KOPT-K1 (cell line): ENCODE results near the gene PCDHB14.
"Not testable (repeated sequence)": the region's sequence is repeated elsewhere in the genome, so short reads cannot be mapped to it uniquely, and the experiment has no call there.

Experiments
- H3K27ac ChIP-seq: fragments of 200-600 bp; sonication (generic); 2 replicates; pipeline ENCODE4 v1.5.1; 2016; ENCODE audit warnings: antibody characterized with exemption, mild to moderate bottlenecking, low read depth, low read length; ENCODE audit not compliant: poor library complexity, severe bottlenecking
- H3K36me3 ChIP-seq: fragments of 200-600 bp; sonication (generic); 2 replicates; pipeline ENCODE4 v1.5.1; 2017; ENCODE audit warnings: antibody characterized with exemption, mild to moderate bottlenecking, low read length, moderate library complexity; ENCODE audit not compliant: insufficient read depth
- H3K9me3 ChIP-seq: fragments of 200-600 bp; sonication (generic); 2 replicates; pipeline ENCODE4 v1.5.1; 2017; ENCODE audit warnings: antibody characterized with exemption, low read length, mild to moderate bottlenecking; ENCODE audit not compliant: insufficient read depth, poor library complexity, severe bottlenecking

Gene PCDHB14

DNA sequence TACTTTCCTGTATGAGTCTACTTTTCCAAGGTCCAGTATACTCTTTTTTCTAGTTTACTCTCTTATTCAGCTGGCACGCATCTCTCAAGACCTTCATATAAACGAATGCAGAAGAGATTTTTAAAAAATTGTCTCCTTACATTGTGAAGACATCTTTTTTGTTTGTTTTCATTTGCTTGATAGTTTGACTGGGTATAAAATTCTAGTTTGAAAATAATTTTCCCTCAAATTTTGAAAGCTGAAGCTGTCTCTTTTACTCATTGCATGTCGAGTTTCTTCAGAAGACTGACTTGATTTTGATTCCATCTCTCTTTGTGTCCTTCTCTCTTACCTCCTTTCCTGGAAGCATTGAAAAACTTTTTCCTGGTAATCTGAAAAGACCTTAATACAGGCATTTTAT, 26.8 kb upstream of the PCDHB14 start:
- H3K9me3 ChIP-seq = peaks cover 23% of the 10 kb centered on the region
- H3K27ac ChIP-seq = no peak overlapping the region
- no peaks in the 10 kb centered on the region for H3K36me3 ChIP-seq

GRCh38 chr5:141199359-141200235, 23.5 kb upstream of the PCDHB14 start, which contains the start of gene PCDHB11:
TSS of gene PCDHB11 (plus strand) at chr5:141199627. CDS start at chr5:141199775, 148 bp downstream.
- Histone ChIP-seq H3K27ac (no peak within 1 kb of the TSS), H3K9me3 (peaks cover 23% of the 10 kb centered on the region), H3K36me3 (no peaks in the 10 kb centered on the region)

GRCh38 chr5:141201126-141201525, 22.0 kb upstream of the PCDHB14 start:
- not testable (repeated sequence) for H3K36me3 ChIP-seq, H3K27ac ChIP-seq
- peaks cover 21% of the 10 kb centered on the region for H3K9me3 ChIP-seq

GRCh38 chr5:141201646-141202045, 21.5 kb upstream of the PCDHB14 start:
- H3K9me3 ChIP-seq = peaks cover 16% of the 10 kb centered on the region
- not testable (repeated sequence) for H3K27ac ChIP-seq

DNA sequence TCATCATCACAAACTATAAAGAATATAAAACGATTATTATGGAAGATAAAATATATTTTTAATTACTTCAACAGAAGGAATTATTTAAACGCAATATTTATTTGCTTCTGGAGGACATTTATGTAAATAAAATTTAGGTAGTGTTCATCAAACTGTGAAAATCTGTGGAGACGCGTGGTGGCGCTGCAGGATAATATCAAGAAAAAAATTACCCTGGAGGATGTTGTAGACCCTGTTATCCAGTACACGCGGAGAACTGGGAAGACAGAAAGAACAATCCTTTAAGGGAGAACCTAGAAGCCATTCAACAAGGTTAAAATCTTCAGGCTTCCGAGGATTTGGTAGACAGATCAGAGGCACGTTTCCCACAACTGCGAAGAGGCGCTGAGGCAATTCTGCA, 14.7 kb upstream of the PCDHB14 start, which contains the start of gene PCDHB12:
PCDHB12 (plus strand) TSS at position 242 of the 400 bp plus-strand sequence. CDS start 189 bp downstream, outside the sequence.
- Histone ChIP-seq H3K36me3 (no peaks in the 10 kb centered on the region), H3K9me3 (no peaks in the 10 kb centered on the region), H3K27ac (no peak within 1 kb of the TSS)

More at GRCh38 chr5:141201646-141202045, 21.5 kb upstream of the PCDHB14 start:
- not testable (repeated sequence) for H3K36me3 ChIP-seq

- not testable (repeated sequence) for H3K9me3 ChIP-seq, H3K36me3 ChIP-seq
Measured at GRCh38 chr5:141210281-141210680, 12.9 kb upstream of the PCDHB14 start.

GRCh38 chr5:141210849-141211248, 12.3 kb upstream of the PCDHB14 start:
- not testable (repeated sequence) for H3K9me3 ChIP-seq, H3K36me3 ChIP-seq, H3K27ac ChIP-seq

More at GRCh38 chr5:141210281-141210680, 12.9 kb upstream of the PCDHB14 start:
- not testable (repeated sequence) for H3K27ac ChIP-seq

- not testable (repeated sequence) for H3K36me3 ChIP-seq, H3K27ac ChIP-seq, H3K9me3 ChIP-seq
Measured at GRCh38 chr5:141213656-141214339, 9.3 kb upstream of the PCDHB14 start, which contains the start of gene PCDHB13. TSS of gene PCDHB13 (plus strand) at chr5:141213919. CDS start at chr5:141214124, 205 bp downstream.

- not testable (repeated sequence) for H3K9me3 ChIP-seq
Measured at GRCh38 chr5:141214583-141214982, 8.6 kb upstream of the PCDHB14 start.

DNA sequence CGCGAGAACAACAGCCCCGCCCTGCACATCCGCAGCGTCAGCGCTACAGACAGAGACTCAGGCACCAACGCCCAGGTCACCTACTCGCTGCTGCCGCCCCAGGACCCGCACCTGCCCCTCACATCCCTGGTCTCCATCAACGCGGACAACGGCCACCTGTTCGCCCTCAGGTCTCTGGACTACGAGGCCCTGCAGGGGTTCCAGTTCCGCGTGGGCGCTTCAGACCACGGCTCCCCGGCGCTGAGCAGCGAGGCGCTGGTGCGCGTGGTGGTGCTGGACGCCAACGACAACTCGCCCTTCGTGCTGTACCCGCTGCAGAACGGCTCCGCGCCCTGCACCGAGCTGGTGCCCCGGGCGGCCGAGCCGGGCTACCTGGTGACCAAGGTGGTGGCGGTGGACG, 7.6 kb upstream of the PCDHB14 start:
- not testable (repeated sequence) for H3K9me3 ChIP-seq, H3K36me3 ChIP-seq

More at GRCh38 chr5:141214583-141214982, 8.6 kb upstream of the PCDHB14 start:
- not testable (repeated sequence) for H3K36me3 ChIP-seq, H3K27ac ChIP-seq

DNA sequence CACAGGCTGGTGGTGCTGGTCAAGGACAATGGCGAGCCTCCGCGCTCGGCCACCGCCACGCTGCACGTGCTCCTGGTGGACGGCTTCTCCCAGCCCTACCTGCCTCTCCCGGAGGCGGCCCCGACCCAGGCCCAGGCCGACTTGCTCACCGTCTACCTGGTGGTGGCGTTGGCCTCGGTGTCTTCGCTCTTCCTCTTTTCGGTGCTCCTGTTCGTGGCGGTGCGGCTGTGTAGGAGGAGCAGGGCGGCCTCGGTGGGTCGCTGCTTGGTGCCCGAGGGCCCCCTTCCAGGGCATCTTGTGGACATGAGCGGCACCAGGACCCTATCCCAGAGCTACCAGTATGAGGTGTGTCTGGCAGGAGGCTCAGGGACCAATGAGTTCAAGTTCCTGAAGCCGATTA, 7.1 kb upstream of the PCDHB14 start:
- not testable (repeated sequence) for H3K36me3 ChIP-seq, H3K9me3 ChIP-seq, H3K27ac ChIP-seq

More for the DNA sequence above, 7.6 kb upstream of the PCDHB14 start:
- H3K27ac ChIP-seq = not testable (repeated sequence)

- not testable (repeated sequence) for H3K9me3 ChIP-seq, H3K27ac ChIP-seq, H3K36me3 ChIP-seq
Measured at GRCh38 chr5:141224844-141225243, 1.7 kb downstream of the PCDHB14 start.

DNA sequence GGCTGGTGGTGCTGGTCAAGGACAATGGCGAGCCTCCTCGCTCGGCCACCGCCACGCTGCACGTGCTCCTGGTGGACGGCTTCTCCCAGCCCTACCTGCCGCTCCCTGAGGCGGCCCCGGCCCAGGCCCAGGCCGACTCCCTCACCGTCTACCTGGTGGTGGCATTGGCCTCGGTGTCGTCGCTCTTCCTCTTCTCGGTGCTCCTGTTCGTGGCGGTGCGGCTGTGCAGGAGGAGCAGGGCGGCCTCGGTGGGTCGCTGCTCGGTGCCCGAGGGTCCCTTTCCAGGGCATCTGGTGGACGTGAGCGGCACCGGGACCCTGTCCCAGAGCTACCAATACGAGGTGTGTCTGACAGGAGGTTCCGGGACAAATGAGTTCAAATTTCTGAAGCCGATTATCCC, 2.3 kb downstream of the PCDHB14 start:
- not testable (repeated sequence) for H3K36me3 ChIP-seq

GRCh38 chr5:141234109-141234667, 11.0 kb downstream of the PCDHB14 start:
- H3K9me3 ChIP-seq = peaks cover 20% of the 10 kb centered on the region
- no peaks in the 10 kb centered on the region for H3K36me3 ChIP-seq
- no peak overlapping the region for H3K27ac ChIP-seq

More for the DNA sequence above, 2.3 kb downstream of the PCDHB14 start:
- H3K27ac ChIP-seq, H3K9me3 ChIP-seq: not testable (repeated sequence)

DNA sequence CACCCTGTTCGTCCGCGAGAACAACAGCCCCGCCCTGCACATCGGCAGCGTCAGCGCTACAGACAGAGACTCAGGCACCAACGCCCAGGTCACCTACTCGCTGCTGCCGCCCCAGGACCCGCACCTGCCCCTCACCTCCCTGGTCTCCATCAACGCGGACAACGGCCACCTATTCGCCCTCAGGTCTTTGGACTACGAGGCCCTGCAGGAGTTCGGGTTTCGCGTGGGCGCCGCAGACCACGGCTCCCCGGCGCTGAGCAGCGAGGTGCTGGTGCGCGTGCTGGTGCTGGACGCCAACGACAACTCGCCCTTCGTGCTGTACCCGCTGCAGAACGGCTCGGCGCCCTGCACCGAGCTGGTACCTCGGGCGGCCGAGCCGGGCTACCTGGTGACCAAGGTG, 12.8 kb downstream of the PCDHB14 start:
- peaks cover 30% of the 10 kb centered on the region for H3K9me3 ChIP-seq
- H3K27ac ChIP-seq, H3K36me3 ChIP-seq: not testable (repeated sequence)
